H1 (cell line): ENCODE measurements around the gene FAM193B. TPM values are rescaled to one million over a fixed set of nuclear protein-coding genes. Genes with fewer than 3 reads are reported as not detected.
A peak's percentile ranks its signal among the peaks of the same experiment; 100 is the strongest.

Experiments
- ASH2L ChIP-seq: fragments of 200-600, 300-600 bp; sonication (generic); IDR thresholded peaks from one replicate; pipeline ENCODE4 v1.7.1; 2017; ENCODE audit warnings: low read length
- BACH1 ChIP-seq: IDR thresholded peaks from 2 replicates; pipeline ENCODE4 v1.6.1; 2012; ENCODE audit warnings: low read length, improper control_type of control experiment
- BCL11A ChIP-seq, 2 experiments: IDR thresholded peaks; one replicate each; pipeline ENCODE4 v1.6.1; 2011; ENCODE audit warnings: low read depth in 2 of 2, low read length in 2 of 2, mild to moderate bottlenecking in 2 of 2
- BRCA1 ChIP-seq: IDR thresholded peaks from 2 replicates; pipeline ENCODE4 v1.6.1; 2012; ENCODE audit warnings: low read depth, low read length, improper control_type of control experiment
- CBX5 ChIP-seq: fragments of 300-800, 300-1000 bp; sonication (generic); IDR thresholded peaks from 2 replicates; pipeline ENCODE4 v1.7.1; 2016; ENCODE audit warnings: antibody characterized with exemption, low read length, low read depth
- CBX8 ChIP-seq: fragments of 300-800, 300-1000 bp; sonication (generic); IDR thresholded peaks from 2 replicates; pipeline ENCODE4 v1.7.1; 2016; ENCODE audit warnings: low read depth, low read length, borderline replicate concordance
- CEBPB ChIP-seq: IDR thresholded peaks from 2 replicates; pipeline ENCODE4 v1.6.1; 2012; ENCODE audit warnings: low read depth, low read length
- CHD1 ChIP-seq: IDR thresholded peaks from 2 replicates; pipeline ENCODE4 v1.6.1; 2012; ENCODE audit warnings: low read depth, low read length, improper control_type of control experiment
- EGR1 ChIP-seq: IDR thresholded peaks from 2 replicates; pipeline ENCODE4 v1.6.1; 2011; ENCODE audit warnings: low read depth, low read length, borderline replicate concordance
- KDM4A ChIP-seq: IDR thresholded peaks from one replicate; pipeline ENCODE4 v1.7.1; 2012; ENCODE audit warnings: low read depth, mild to moderate bottlenecking, moderate library complexity, low read length, inconsistent platforms; ENCODE audit not compliant: severe bottlenecking
- RNF2 ChIP-seq: fragments of 200-900, 300-1000 bp; sonication (generic); IDR thresholded peaks from 2 replicates; pipeline ENCODE4 v1.7.1; 2016; ENCODE audit warnings: borderline replicate concordance, low read depth, mild to moderate bottlenecking, antibody characterized with exemption, low read length; ENCODE audit not compliant: poor library complexity, severe bottlenecking; ENCODE audit errors: missing control alignments
- SIN3A ChIP-seq, 2 experiments: IDR thresholded peaks in 1 of 2; conservative IDR thresholded peaks in 1 of 2; 2 replicates each; pipeline ENCODE4 v1.6.1; 2011 to 2012; ENCODE audit warnings: low read length in 2 of 2, improper control_type of control experiment in 1 of 2, low read depth in 1 of 2, mild to moderate bottlenecking in 1 of 2
- TAF1 ChIP-seq: IDR thresholded peaks from 2 replicates; pipeline ENCODE4 v1.6.1; 2011; ENCODE audit warnings: mild to moderate bottlenecking, low read depth, low read length
- polyA plus RNA-seq, 7 experiments: library from polyadenylated mRNA; depleted of rRNA in 3 of 7; stranded (reverse) in 5 of 7; unstranded in 2 of 7; fragments of >200 nt in 5 of 7; fragments of 200-250 nt in 2 of 7; gene quantifications; 1 replicate in 5 of 7; 2 replicates in 1 of 7; 4 replicates in 1 of 7; pipeline versions ENCODE4 v1.2.1 to v1.2.3, GENCODE V29; 2011 to 2013; ENCODE audit warnings: missing spikeins in 2 of 7, mixed read lengths in 2 of 7
- total RNA-seq: library from RNA; stranded (reverse); fragmentation: NEBNext Ultra II Directional; extraction: Animal tissue kit (Norgen Biotek cat#: 25700); gene quantifications from 2 replicates; pipeline ENCODE4 v1.2.1, GENCODE V29; 2021

Gene FAM193B
- total and polyA plus RNA-seq, 2 of the 8 experiments (the other 6 are each of a cell fraction or from before 2014, with no cell fraction given): 49.9 to 69.8 TPM

GRCh38 chr5:177599731-177600507 is 45.6 kb upstream of the FAM193B start, which contains the start of gene B4GALT7 (continued):
- TF ChIP-seq KDM4A: peak; percentile 53
- no peak for TF ChIP-seq CHD1
- TF ChIP-seq TAF1: peak; percentile 87
- TF ChIP-seq CBX5: no peak
- TF ChIP-seq BRCA1: no peak
- TF ChIP-seq CBX8: no peak
- peak; percentile 45 for TF ChIP-seq ASH2L
- no peak for TF ChIP-seq RNF2
- TF ChIP-seq CEBPB: no peak
- no peak for TF ChIP-seq BACH1
- TF ChIP-seq SIN3A (conservative IDR thresholded peaks at IDR 0.05 in 1 of 2, IDR thresholded peaks at IDR 0.05 in 1 of 2; ENCODE audit: low read depth in 1 of 2, low read length in 2 of 2): peak; percentile 30 to 74; a peak in 2 of 4 replicates
- no peak for TF ChIP-seq BCL11A (IDR thresholded peaks at IDR 0.05; ENCODE audit: low read depth in 2 of 2, low read length in 2 of 2)
- 0 out of 2 replicates have a peak, but pooled peaks have one; percentile 17 for TF ChIP-seq EGR1
